COLO668 (cell line): Measurements from ENCODE around the gene LETM1.

Source experiments
- DNase-seq: peaks from one replicate; lab custom pipeline; 2025; ENCODE audit not compliant: unreplicated experiment; lab: John Stamatoyannopoulos, UW

The LETM1 gene

DNA sequence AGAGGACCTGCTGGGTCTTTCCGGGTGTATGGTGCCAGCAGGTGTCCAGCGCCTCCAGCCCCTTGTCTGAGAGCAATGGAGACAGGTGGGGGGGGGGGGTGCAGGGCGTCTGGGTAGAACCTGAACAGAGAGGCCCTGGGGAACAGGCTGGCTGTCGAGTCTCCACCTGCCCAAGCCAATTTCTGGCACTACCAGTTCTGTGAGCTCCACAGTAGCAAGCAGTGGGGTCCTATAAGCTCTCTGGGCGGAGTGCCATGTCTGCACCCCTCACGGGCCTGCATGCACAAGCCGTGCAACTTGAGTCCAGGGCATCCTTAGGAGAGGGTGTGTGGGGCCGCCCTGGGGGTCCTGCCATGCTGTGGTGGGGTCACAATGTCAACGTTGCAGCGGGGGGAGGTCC lies 72.9 kb downstream of the LETM1 start:
- peak; percentile 51 for DNase-seq

DNA sequence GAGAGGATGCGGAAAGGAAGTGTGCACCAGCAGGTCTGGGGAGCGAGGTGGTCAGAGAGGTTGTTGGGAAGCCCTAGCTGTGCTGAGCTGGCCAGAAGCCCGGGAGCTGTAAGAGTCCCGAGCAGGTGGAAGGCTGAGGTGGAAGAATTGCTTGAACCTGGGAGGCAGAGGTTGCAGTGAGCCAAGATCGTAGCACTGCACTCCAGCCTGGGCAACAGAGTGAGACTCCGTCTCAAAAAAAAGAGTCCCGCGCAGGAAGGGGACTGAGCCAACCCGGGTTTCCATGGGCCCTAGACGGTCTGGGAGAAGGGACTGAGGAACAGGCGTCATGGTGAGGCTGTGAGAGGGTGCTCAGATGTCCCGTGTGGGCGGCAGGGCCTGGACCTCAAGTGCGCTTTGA lies 75.5 kb downstream of the LETM1 start:
- no peak for DNase-seq

DNA sequence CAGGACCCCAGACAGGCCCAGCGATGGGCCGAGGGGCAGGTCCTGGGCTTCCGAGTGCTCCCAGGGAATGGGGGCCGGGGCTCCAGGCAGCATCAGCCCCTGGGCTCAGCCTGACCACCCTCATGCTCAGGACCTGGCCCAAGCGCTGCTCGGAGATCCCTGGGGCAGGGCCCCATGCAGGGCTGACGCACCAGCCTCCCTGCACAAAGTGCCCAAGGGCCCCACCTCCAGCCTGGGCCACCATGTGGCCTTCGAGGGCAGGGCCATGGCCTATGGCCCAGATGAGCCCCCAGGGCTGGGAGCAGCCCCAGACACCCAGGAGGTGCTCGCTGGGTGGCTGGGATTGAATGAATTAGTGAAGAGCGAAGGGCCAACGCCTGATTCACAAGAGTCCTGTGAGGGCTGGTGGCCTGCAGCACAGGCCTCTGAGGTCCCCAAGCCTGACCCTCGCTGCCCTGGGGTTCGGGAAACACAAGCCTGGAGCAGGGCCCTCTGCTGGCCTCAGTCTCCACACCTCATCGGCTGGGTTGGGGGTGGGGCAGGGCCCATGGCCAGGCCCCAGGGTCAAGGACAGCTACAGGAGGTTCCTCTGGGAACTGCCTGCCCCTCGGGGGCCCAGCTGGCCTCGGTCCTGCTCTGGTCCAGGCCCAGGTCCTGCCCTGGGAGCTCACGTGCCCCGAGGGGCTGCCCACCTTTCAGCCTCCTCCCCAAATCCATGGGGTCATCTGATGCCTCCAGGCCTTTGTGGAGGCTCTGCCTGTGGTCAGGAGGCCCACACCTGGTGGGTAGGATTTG lies 76.2 kb downstream of the LETM1 start:
- DNase-seq = no peak

DNA sequence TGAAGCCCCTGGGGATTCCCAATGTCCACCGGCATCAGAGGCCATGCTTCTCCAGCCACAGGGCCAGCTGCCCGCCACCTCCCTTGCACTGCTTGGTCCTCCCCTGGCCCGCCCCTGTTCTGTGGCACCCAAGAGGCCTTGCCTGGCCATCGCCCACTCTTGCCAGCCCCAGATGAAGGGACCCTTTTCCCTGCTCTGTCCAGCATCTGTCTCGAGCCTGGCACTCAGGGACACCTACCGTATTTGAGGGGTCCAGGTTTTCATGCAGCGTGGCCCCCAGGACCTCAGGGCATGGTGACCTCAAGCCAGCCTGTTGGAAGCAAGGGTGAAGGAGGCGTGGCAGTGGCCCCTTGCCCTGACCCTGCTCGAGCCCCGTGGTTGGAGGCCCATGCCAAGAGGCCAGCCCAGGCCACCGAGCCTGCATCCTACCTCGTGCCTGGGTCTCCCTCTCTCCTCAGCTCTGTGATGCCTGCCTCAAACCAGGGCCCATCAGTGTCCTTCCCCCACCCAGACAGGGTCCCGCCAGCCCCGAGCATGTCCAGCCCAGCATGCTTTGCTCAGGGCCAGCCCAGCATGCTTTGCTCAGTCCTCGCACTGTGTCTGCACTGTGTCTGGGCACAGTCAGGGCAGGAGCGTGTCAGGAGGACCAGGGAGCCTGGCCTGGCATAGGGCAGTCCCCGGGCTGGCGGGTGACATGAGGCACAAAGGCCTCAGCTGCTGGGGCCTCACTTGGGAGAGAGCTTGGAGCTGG lies 77.1 kb downstream of the LETM1 start:
- DNase-seq = peak; percentile 25

DNA sequence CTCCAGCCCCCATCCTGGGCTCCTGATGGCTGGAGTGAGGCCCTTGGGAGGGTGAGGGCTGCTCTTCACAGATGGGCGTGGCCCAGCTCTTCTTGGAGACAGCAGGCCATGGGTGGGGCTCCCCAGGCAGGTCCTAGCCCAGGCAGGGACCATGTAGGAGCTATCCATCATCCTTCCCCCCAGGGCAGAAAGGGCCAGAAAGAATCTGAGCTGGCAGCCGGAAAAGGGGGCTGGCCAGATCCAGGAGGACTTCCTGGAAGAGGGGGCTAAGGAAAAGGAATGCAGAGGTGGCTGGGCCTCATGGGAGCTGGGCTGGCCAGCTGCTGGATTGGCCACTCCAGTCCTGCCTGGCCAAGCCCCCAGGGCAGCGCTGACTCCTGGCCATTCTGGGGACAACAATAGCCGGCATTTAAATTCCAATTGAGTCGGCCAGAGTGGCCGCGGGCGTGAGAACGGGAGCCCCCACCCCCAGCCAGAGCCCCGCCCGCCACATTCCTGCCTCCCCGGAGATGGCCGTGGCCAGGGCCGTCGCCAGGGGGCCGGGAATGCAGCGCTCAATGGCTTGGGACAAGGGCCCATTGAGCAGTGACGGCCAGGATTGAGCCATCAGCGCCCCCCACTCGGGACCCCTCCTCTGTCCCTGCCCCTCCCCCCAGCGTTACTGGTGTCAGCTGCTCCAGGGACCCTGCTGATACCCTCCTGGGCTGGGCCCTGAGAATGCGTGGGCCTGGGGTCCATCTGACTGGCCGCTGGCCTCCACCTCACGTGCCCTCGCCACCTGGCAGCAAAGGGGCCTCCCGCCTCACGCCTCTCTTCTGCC lies 77.9 kb downstream of the LETM1 start:
- no peak for DNase-seq

DNA sequence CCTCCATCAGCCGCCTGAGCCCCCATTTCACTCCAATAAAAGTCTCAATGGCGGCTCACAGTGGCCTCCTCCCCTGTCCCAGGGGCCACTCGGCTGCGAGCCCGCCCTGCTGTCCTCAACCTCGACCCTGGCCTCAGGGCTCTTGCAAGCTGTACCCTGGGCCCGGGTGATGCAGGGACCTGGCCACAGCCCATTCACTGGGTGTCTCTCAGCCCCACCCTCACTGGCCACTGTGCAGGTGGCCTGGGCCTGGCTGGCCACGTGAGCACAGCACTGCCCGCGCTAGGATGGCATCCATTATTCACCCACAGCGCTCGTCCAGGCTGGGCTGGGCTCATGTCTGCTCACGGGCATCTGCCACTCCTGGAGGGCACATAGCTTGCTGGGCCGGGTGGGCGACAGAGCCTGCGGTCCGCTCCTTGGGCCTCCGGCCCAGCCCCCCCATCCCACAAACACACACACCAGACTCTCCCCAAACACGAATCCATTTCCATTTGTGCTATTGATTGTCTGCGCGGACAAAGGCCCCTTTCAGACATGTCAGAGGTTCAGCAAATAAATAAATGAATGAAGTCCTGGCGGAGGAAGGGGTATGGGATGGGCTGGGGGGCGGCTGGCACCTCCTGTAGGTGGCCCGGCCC lies 79.3 kb downstream of the LETM1 start:
- DNase-seq = no peak

DNA sequence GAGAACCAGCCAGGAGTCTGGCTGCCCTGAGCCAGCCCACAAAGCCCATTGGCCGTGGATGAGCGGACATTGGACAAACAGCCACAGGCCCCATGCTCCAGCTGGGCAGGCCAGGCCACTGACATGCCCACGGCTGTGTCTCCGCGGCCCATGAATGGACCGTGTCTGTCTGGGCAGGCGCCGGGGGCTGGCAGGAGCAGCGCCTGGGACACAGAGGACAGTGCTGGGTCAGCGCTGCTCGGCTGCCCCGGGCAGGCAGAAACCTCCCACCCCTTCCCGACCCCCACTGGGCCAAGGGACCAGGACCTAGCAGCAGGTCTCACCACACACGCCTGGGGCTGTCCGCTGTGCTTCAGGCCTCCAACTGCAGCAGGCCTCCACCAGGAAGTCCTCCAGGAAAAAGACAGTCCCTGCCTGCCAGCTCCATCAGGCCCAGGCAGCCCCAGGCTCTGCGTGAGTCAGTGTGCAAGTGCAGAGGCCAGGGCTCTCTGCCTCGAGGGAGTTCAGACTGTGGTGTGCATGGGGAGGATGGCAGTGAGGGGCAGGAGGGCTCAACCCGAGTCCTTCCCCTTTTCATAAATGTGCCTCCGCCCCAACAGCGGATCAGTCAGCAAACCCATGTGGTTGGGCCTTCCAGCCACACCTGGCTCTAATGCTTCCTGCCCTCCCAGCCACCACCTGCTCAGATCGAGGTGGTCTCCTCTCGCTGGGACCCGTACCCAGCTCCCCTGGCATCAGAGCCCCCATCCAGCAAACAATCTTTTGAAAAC lies 80.0 kb downstream of the LETM1 start:
- no peak for DNase-seq

DNA sequence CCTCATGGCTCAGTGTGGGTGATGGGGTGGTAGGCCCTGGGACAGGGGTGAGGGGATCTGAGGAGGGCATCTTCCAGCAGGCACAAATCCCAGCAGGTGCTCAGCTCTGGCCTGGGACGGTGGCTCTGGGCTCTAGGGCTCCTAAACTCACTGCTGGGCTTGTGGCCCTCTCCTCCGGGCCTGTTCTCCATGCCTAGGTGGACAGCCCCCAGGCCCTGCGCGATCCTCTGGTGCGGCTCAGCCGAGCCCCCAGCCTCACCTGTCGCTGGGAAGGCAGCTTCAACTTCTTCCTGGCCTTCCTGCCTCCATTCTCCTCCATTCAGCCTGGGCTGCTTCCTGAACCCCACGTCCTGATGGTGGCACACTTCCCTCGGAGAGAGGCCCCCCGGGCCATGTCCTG lies 82.2 kb downstream of the LETM1 start:
- no peak for DNase-seq

DNA sequence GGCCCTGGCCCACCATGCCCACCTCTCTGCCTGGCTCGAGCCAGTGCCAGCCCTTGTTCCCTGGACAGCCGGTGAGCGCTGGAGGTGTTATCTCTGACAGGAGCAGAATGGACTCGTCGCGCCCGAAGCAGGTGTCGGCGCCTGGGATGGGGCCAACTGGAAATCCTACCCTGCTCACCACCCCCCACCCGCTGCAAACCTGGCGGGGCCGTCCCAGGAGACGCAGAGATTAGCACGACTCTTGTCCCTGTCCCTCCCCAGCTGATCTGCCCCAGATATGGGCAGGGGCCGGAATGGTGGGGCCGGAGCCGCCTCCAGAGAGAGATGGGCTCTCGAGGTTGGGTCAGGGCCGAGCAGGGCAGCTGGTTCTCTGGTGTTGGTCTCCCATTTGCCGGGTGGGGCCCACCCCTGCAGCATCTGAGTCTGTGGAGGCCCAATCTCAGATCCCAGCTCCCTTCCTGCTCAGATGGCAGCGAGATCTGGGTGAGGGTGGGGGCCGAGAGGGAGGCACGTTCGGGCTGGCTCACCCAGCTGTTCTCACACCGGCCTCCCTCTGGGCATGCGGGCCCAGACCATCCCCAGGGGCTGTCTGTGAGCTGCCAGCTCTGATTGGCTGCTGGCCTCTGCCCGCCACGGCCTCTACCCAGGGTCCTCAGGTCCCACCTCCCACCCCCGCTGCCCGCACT lies 83.0 kb downstream of the LETM1 start:
- peak; percentile 35 for DNase-seq

DNA sequence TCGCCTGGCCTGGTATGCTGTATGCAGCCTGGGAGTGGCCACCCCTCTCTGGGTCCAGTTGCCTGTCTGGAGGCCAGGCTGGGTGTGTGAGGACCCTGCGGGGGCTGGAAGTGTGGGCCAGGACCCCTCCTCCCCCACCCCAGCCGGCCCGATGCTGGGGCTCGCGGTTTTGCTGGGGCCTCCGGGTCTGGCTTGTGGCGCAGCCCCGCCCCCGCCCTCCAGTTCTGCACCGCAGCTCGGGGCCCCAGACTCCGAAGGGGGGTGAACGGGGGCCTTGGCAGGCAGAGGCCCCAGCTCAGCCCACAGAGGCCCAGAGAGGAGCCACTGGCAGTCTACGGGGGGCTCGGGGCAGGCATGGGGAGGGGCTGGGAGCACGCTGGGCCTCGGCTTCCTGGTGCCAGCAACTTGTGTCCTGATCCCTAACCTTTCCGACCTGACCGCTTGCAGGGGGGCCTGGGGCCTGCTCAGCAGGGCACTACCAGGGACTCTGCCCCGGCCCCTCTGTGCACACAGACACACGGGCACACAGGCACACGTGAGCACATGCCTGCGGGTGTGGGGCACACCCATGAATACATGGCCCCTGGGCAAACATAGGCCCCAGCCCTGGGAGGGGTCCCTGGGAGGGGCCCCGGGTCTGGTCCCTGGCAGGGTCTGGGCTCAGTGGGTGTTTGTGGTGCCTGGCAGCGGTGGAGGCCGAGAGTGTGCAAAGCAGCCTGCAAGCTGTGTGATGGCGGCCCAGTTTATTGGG lies 84.2 kb downstream of the LETM1 start:
- no peak for DNase-seq

DNA sequence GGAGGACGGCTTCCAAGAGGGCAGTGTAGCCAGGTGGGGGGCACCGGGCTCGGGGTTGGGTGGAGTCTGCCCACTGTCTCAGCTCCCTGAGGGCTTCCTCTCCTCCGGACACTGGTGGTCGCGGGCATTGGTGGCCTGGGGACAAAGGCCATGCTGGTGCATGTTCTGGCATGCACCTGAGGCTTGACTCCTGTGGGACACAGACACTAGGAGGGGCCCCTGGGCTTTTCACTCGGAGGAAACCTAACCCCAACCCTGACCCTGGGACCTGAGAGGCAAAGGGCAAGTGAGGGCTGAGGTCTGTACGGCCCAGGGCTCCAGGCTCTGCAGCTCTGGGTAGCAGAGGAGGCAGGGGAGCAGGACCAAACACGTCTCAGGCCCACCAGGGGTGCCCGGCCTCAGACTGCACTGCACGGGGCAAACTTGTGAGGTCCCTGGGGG lies 85.1 kb downstream of the LETM1 start:
- no peak for DNase-seq

DNA sequence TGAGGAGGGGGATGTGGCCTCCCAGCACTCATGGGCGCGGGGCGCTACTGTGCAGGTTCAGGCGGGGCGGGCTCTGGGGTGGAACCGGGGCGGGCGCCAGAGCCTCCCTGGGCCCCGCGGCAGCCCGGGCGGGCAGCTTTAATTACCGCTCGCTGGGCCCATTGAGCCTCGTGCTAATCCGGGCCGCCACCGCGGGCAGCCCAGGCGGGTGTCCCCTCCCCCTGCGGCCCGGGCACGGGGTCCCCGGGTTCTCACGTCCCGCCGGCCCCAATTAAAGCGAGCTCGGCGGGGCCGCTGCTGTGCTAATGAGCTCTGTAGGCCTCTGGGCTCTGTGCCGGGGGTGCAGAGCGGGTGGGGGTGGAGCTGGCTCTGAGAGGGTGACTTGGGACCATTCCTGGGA lies 85.7 kb downstream of the LETM1 start:
- no peak for DNase-seq

DNA sequence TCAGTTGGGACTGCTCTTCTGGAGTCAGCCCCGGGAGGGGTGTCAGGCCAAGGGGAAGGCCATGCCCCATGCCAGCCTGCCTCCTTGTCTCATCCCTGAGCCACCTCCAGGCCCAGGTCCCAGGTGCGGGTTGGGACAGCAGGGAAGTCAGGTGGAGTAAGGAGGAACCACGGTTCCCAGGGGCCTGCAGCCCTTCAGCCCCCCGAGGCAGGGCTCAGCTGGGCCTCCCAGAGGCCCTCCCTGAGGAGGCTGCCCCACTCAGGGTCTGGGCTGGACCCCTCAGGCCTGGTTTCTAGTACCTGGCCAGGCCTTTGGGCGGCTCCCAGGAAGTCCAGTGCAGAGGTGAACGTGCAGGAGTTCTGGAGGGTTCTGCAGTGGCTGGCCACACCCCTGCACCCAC lies 86.3 kb downstream of the LETM1 start:
- no peak for DNase-seq

DNA sequence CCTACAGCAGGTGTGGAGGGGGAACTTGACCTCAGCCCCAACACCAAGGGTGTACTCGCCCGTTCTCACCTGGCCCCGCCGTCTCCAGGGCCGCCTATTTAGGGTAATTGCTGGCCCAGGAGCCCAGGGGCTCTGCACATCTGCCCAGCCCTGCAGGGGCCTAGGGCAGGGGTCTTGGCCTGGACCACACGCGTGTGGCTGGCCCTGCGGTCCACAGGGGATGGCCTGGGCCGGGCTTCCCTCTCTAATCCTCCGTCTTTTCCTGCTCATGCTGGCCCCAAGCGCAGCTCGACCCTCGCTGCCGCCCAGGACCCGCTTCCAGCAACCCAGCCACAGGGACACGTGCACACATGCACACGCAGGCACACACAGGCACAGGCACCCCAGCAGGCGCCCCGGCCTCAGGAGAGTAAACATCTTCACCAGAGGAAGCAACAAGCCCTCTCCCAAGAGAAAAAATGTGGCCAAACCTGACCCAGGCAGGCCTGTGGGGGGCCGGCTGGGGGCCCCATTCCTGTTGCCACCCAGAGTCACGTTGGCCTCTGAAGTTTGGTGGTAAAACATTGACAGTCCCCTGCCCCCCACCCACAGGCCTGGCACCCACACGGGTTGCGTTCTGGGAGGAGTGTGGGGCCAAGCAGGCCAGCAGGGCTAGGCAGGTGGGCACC lies 87.5 kb downstream of the LETM1 start:
- DNase-seq = no peak

DNA sequence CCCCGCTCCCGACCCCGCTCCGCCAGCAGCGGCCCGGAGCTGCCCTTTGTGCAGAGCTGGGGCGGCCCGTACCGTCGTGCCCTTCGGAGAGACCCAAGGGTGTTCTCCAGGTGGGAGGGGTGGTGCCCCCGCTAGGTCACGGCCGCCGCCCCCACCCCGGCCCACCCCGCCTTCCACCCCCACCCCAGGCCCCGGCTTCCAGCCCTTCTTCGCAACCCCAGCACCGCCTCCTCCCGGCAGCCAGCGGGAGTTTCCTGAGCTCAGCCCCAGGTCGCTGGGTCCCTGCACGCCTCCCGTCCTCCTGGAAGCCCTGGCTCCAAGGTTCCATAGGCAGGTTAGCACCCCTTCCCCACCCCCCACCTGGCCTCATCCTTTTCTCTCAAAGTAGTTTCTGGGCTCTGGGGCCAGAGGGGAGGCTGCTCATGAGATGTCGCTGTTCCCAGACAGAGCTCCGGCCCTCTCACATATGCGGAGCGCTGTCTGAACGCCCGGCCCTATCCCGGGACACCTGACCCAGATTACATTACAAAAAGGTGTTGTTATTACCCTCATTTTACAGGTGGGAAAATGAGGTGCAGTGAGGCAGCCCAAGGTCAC lies 88.1 kb downstream of the LETM1 start:
- peak; percentile 23 for DNase-seq

DNA sequence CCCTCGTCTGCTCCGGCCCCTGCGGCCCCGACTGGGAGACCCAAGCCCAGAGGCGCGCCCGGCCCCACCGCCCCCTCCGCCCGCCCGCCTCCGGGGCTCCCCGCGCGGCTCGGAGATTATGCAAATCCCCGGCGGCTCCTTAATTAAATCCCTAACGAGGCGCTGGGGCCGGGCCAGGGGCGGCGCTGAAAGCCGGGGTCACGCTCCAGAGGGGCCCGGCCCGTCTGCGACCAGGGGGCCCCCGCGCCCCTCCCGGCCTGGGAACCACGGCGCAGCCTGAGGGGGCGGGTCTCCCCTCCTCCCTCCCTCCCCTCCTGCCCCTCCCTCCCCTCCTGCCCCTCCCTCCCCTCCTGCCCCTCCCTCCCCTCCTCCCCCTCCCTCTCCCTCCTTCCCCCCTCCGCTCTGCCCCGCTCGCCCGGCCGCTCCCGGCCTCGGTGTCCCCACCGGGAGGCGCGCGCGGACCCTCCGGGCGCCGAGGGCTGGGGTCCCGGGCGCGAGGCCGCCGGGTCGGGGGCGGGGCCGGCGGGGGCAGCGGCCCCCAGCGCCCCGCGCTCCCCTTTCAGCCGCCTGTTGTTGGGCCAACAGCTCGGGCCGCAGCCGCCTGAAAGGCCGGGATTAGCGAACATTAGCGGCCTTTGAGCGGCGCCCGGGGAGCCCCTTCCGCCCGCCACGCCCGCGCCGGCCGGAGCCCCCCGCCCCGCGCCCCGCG lies 88.7 kb downstream of the LETM1 start:
- no peak for DNase-seq
